GM23338 (cell line): ENCODE data around the gene IPCEF1.

Source experiments
- EZH2 ChIP-seq: fragments of 200-600 bp; sonication (generic); IDR thresholded peaks from one replicate; pipeline ENCODE4 v1.8.0; 2017; ENCODE audit warnings: antibody characterized with exemption, mild to moderate bottlenecking, low read depth; ENCODE audit not compliant: unreplicated experiment
- EZH2phosphoT487 ChIP-seq: fragments of 200-600 bp; sonication (generic); IDR thresholded peaks from one replicate; pipeline ENCODE4 v1.8.1; 2018; ENCODE audit warnings: antibody characterized with exemption; ENCODE audit not compliant: unreplicated experiment
- TF ChIP-seq, protein P1 (sequence below), 2 experiments: fragments of 200-600 bp in 1 of 2; sonication (generic) in 1 of 2; conservative IDR thresholded peaks; 2 replicates each; pipeline versions ENCODE4 v1.5.1 to v1.6.1; 2016 to 2017; ENCODE audit warnings: antibody characterized with exemption in 2 of 2, low read depth in 2 of 2, mild to moderate bottlenecking in 2 of 2, moderate library complexity in 1 of 2
- TF ChIP-seq, protein P2 (sequence below): IDR thresholded peaks from one replicate; pipeline ENCODE4 v1.6.1; 2018; ENCODE audit warnings: antibody characterized with exemption; ENCODE audit not compliant: unreplicated experiment

DNA sequence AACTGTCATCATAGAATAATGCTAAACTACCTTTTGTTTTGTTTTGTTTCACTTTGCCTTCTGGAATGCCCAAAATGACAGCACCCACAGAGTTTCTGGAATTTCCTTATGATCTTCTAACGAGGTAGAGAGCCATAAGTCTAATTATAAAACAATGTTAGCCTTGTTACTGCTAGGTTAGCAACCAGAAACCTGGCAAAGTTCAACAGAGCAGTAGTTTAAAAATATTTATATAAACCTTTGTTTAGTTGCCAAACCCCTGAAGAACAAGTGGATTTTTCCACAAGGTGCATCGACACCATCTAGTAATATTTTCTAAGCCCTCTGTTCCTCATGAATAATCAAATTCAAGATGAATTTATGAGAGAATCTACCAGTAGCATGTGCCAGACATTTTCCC, 27.6 kb upstream of the IPCEF1 start:
- TF ChIP-seq, protein P1, sequence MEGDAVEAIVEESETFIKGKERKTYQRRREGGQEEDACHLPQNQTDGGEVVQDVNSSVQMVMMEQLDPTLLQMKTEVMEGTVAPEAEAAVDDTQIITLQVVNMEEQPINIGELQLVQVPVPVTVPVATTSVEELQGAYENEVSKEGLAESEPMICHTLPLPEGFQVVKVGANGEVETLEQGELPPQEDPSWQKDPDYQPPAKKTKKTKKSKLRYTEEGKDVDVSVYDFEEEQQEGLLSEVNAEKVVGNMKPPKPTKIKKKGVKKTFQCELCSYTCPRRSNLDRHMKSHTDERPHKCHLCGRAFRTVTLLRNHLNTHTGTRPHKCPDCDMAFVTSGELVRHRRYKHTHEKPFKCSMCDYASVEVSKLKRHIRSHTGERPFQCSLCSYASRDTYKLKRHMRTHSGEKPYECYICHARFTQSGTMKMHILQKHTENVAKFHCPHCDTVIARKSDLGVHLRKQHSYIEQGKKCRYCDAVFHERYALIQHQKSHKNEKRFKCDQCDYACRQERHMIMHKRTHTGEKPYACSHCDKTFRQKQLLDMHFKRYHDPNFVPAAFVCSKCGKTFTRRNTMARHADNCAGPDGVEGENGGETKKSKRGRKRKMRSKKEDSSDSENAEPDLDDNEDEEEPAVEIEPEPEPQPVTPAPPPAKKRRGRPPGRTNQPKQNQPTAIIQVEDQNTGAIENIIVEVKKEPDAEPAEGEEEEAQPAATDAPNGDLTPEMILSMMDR (conservative IDR thresholded peaks at IDR 0.05; ENCODE audit: low read depth in 2 of 2): no peak
- TF ChIP-seq, protein P2, sequence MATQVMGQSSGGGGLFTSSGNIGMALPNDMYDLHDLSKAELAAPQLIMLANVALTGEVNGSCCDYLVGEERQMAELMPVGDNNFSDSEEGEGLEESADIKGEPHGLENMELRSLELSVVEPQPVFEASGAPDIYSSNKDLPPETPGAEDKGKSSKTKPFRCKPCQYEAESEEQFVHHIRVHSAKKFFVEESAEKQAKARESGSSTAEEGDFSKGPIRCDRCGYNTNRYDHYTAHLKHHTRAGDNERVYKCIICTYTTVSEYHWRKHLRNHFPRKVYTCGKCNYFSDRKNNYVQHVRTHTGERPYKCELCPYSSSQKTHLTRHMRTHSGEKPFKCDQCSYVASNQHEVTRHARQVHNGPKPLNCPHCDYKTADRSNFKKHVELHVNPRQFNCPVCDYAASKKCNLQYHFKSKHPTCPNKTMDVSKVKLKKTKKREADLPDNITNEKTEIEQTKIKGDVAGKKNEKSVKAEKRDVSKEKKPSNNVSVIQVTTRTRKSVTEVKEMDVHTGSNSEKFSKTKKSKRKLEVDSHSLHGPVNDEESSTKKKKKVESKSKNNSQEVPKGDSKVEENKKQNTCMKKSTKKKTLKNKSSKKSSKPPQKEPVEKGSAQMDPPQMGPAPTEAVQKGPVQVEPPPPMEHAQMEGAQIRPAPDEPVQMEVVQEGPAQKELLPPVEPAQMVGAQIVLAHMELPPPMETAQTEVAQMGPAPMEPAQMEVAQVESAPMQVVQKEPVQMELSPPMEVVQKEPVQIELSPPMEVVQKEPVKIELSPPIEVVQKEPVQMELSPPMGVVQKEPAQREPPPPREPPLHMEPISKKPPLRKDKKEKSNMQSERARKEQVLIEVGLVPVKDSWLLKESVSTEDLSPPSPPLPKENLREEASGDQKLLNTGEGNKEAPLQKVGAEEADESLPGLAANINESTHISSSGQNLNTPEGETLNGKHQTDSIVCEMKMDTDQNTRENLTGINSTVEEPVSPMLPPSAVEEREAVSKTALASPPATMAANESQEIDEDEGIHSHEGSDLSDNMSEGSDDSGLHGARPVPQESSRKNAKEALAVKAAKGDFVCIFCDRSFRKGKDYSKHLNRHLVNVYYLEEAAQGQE: no peak
- TF ChIP-seq EZH2phosphoT487 (no peak), EZH2 (no peak)
